GM12874 (cell line): Measurements from ENCODE around the gene KRT73.

Source experiments
- TF ChIP-seq, protein P1 (sequence below): IDR thresholded peaks from 2 replicates; pipeline ENCODE4 v1.5.1; 2011; ENCODE audit warnings: low read depth, mild to moderate bottlenecking, control low read depth, low read length, moderate library complexity; ENCODE audit not compliant: insufficient read depth

KRT73 gene

DNA sequence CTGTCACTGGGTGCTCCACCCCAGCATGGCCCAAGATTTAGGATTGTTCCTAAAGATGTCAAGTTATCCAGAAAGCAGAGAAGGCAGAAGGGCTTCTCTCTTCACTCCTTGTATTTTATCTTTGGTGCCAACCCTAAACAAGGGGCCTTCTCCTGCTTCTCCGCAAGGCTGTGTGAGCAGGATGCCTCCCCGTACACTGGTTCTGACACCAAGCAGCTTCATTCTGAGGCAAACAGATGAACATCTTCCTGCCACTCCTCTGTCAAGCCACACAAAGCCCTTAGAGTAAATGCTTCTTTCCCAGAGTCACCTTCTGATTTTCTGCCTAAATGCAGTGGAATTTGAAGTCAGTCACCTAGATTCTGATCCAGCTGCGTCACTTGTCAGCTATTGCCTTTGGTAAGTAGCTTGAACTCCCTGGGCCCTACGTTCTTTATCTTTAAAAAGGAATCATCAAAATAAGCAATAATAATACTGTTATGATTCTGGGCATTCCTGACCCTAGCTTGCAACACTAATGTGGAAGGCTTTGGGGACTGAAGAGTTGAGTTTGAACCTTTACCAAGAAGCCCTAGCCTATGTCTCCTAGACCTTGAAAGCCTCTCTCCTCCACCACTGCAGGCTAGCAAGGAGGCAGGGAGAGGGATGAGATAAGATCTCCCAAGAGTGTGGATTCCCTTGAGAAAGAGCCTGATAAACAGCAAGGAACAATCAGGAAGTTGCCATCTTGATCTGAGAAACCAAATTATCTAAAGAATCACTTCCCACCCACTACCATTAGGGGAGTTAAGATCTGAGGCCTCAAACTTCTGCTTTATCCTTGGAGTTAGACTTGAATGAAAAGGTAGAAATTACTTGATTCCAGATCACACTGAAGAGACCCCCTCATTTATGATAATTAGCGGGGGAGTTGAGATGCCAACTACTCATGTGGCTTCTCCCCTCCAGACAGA lies 5.7 kb downstream of the KRT73 start:
- TF ChIP-seq, protein P1, sequence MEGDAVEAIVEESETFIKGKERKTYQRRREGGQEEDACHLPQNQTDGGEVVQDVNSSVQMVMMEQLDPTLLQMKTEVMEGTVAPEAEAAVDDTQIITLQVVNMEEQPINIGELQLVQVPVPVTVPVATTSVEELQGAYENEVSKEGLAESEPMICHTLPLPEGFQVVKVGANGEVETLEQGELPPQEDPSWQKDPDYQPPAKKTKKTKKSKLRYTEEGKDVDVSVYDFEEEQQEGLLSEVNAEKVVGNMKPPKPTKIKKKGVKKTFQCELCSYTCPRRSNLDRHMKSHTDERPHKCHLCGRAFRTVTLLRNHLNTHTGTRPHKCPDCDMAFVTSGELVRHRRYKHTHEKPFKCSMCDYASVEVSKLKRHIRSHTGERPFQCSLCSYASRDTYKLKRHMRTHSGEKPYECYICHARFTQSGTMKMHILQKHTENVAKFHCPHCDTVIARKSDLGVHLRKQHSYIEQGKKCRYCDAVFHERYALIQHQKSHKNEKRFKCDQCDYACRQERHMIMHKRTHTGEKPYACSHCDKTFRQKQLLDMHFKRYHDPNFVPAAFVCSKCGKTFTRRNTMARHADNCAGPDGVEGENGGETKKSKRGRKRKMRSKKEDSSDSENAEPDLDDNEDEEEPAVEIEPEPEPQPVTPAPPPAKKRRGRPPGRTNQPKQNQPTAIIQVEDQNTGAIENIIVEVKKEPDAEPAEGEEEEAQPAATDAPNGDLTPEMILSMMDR: no peak

DNA sequence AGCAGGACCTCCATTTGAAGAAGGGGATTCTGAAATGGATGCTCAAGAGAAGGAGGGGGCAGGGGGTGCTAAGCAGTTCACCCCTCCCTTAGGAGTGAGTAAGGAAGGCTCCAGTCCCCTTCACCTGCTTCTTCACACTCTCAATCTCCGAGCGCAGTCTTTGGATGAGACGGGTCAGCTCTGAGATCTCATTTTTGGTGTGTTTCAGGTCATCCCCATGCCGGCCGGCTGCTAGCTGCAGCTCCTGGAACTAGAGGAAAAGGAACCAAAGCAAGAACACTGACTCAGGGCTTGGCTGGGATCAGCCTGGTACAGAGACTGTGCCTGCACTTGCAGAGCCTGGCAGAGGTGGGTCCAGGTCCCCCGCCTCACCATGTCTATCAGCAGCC lies 7.3 kb downstream of the KRT73 start:
- TF ChIP-seq, protein P1: no peak

DNA sequence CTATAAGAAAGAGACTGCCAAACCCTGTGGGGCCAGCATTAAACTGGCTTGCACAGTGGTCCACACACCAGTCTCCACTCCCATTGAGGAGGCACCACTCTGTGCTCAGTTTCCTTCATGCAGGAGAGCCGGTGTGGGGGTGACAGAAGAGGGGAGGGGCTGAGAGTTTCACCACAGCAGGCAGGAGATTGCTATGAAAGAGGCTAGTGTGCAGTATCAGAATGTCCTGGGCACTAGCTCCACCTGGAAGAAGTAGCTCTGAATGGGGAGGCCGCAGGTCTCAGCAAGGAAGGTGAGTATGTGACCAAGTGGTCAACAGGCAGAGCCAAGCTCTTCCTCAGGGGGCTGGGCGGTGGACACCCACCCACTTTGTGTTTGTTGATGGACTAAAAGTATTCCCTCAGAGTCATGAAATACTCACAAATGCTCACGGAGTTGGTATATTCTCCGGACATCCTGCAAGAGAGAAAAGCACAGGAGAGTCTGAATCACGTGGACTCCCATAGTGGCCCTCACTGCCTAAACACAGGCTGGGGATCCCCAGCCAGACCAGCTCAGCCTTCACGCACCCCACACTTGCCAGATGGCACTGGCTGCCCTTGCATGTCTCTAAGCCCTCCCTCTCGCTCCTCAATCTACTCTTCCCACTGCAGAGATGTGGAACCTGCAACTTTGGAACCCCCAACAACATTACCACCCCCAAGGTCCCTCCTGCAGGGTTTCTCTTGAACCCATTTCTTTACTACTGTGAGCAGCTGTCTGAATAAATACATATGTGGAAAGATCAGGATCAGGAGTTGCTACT lies 9.3 kb downstream of the KRT73 start:
- TF ChIP-seq, protein P1: no peak

DNA sequence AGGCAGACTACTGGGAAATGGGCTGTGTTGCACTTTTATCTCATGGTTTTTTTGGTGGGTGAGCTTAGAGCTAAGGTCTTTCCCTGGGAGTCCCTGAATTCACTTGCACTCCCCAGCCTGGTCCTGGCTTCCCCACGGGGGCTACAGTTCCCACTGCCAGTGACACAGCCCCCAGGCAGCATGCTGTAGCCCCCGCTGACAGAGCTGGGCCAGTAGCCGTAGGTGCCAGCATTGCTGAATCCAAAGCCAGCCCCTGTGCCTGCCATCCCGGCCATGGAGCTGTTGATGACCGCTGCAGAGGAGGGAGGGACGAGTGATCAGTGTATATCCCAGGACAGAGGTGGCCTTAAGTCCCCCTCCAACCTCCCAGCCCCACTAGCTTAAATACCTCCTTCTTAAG lies 10.2 kb downstream of the KRT73 start:
- TF ChIP-seq, protein P1: no peak

DNA sequence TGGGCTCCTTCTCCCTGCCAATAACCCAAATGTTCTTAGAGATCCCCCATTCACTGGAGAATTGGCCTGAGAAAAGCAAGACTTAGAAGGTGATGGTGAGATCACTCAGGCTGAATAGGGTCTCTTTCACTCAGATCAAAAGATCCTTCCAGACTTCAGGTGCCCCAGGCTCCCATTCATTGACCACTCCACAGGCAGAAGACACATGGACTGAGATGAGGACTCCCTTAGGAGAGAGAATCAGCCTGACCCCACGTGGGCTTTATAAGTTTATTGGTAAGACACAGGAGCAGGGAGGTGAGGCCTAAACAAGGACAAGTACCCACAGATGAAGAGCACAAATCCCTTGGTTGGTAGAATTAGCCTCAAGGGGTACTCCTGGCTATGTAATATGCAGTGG lies 11.0 kb downstream of the KRT73 start:
- TF ChIP-seq, protein P1: no peak

DNA sequence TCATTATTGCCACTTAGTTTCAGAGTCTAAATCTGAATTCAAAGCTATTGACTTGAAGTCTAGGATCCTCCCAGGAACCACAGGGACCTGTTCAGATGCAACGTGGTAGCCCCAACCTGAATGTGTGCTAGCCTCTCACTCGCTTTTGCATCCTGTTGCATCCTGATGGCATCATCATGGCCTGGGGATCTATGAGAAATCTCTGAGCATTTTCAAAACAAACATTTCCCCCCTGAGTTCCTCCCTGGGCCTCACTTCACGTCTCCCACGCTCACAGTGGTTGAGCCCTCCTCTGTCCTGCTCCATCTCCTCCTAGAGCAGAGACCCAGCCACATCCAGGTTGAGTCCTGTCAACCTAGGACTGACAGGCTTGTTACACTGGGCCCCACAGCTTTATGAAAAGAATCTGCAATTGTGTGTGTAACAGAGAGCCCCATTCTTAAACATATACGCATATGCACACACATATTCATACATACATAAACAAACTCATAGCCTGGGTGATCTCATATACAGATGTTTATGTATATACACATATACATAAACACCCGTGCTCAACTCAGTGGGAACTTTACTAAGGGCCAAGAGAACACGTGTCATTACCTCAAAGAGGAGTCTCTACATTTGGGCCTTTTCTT lies 11.7 kb downstream of the KRT73 start:
- TF ChIP-seq, protein P1: no peak

DNA sequence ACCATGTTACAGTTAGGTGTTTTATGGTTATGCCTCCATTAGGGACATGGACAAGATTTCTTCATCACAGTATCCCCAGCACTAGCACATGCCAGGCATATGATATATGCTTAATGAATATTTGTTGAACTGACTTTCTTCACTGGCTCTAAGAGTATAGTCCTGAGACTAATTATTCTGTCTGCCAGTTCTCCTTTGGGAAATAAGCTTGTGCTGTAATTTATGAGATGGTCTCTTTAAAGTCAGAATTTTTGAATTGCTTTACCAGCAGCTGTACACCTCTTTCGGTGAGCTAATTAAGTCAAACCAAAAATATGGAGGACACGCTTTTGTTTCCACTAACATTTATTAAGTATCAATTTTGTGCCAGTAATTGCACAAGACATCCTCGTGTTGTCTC lies 12.3 kb downstream of the KRT73 start:
- TF ChIP-seq, protein P1: no peak
